HG03095 (cell line): ENCODE data around the gene SEPTIN5.

Experiments used
- ATAC-seq: cut with Tn5 transposase; IDR thresholded peaks from one replicate; pipeline ENCODE4 v1.9.1; 2021; ENCODE audit warnings: moderate library complexity; ENCODE audit not compliant: unreplicated experiment

SEPTIN5 gene

DNA sequence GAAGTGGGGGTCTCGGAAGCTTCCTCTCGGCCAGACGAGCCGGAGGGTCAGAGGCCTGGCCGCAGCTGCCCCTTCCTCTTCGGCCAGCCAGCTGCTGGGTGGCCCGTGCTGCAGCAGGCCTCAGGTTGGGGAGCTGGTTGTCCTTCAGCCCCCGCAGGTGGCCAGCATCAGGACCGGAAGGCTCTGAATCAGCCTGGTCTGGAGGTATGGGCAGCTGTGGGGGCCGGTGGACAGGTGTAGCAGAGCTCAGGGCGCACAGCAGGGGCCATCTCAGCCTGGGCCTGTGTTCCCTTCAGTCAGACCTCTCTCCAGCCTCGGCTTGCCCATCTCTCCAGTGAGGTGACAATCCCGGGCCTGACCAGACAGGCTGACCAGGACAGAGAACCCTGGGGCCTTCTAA lies 32.4 kb downstream of the SEPTIN5 start:
- no peak for ATAC-seq

DNA sequence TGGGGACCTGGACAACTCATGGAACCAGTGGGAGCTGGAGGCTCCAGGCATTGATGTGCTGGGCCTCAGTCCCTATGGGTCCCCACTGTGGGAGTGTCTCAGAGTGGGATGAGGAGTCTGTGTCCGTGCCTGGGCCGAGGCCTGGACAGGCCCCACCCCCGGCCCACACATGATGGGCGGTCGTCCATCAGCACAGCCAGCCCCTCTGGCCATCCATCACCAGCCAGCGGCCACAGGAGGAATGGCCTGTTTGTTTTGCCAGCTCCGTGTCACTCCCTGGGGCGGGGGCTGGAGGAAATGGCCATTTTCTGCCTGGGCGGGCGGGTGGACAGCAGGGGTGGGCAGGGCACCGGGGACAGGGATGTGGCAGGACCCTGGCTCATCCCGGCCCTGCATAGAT lies 33.2 kb downstream of the SEPTIN5 start:
- ATAC-seq = no peak

GRCh38 chr22:19748139-19748538 lies 33.8 kb downstream of the SEPTIN5 start:
- ATAC-seq = no peak

GRCh38 chr22:19748991-19749664 lies 34.8 kb downstream of the SEPTIN5 start:
- no peak for ATAC-seq

- no peak for ATAC-seq
Measured at GRCh38 chr22:19749876-19750275, 35.6 kb downstream of the SEPTIN5 start.

DNA sequence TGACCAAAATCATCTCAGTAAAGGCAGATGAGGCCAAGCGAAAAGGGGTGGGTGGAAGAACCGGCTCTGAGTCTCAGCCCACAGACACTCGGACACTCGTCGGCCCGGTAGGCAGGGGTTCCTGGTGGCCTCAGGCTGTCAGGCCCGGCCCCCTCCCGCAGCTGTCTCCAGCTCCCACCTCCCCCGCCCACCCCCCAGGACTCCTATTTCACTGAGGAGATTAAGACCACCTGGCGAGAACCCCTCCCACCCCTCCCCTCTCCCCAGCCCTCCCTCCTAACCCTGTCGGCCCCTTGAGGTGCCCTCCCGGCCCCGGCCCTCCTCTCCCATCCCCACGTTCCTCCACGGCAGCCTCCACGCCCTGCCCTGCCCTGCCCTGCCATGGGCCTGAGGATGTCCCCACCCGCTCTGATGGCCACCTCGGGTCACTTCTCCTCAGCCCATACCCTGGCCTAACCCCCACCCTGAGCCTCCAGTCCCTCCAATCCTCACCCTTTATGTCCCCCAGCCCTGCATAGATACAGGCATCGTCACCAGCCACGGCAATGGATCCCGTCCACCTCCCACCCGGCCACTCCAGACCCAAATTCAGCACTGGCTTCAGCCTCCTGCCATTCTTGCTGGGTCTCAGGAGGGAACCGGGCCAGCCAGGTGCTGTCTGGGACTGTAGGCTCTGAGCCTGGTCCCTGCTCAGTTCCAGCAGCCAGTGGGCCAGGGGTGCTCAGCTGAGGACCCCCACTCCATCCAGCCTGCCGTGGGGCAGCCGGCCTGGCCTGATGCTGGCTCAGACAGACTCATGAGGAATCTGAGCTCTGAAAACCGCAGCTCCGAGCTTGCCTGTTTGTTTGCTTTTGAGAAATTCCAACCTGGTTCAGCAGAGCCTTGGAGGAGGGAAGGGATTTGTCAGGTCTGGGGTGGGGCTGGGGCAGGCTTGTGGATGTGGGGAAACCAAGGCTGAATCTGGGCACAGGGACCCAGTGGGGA lies 36.5 kb downstream of the SEPTIN5 start:
- ATAC-seq = no peak

GRCh38 chr22:19751497-19752245 lies 37.4 kb downstream of the SEPTIN5 start:
- no peak for ATAC-seq

- no peak for ATAC-seq
Measured at GRCh38 chr22:19753090-19753842, 39.0 kb downstream of the SEPTIN5 start.

- no peak for ATAC-seq
Measured at GRCh38 chr22:19753996-19754700, 39.8 kb downstream of the SEPTIN5 start.

DNA sequence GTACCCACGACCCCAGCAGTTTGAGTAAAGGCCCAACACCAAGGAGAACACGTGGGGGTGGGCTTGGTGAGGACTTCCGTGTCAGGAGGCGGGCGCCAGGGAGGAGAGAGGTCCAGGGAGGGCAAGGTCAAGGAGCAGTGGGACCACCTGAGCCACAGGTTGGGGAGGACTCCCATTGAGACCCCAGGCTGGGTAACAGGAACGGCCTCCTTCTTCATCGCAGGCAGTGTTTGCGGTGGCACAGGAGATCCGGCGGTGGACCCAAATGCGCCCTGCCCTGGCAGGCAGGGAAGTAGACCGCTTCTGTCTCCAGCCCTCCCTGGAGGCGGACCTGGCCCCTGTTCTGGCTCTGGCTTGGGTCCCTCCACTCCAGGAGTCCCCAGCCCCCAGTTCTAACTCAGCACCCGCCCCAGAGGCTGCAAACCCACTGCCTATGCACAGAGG lies 40.4 kb downstream of the SEPTIN5 start:
- ATAC-seq = no peak

DNA sequence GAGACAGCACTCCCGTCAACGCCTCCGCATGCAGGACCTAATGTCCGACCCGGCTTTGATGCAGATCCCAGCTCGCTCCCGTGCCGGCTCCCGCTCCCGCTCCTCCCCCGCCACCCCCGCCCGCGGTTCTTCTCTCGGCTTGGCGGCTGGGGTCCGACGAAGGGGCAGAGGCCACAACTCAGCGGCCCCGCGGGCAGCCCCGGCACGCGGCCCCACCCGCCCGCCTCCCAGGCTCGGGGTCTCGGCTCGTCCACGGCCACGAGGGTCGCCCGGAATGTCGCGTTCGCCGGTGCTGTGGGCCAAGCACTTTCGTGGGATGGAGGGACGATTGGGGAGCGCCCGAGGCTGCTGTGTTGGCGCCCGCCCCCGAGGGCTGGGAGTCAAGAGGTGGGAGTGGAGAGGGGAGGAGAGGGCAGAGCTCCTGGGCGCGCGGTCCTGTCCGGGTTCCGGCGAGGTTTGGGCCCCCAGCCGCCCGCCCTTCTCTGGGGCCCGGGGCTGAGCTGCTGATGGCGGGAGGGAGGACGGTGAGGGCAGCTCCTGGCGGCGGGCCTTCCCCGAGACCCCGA lies 40.9 kb downstream of the SEPTIN5 start:
- no peak for ATAC-seq

DNA sequence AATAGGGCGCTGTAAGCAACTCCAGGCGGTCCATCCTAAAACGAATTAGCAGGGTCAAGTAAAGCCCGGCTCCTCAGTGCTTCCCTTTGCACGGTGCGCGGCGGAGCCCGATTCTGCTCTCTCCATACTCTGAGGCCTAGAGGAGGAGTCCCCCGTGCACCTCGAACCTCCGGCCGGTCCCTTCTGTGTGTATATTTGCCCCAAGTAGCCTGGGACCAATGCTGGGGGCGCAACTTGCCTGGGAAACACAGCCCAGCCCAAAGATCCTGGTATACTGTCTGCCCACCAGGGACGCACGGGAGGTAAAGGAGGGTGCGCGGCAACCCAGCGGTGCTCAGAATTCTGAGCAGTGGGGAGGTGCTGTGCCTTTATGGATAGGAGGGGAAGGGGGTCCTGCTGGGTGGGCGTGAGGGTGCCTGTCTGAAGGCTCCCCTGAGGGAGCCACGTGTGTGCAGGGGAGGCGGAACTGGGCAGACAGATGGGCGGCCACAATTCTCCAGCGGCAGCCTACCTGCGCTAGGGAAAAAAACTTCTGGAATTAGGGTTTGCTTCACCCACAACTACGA lies 41.5 kb downstream of the SEPTIN5 start:
- no peak for ATAC-seq

GRCh38 chr22:19756288-19757128 lies 42.2 kb downstream of the SEPTIN5 start:
- ATAC-seq = no peak

DNA sequence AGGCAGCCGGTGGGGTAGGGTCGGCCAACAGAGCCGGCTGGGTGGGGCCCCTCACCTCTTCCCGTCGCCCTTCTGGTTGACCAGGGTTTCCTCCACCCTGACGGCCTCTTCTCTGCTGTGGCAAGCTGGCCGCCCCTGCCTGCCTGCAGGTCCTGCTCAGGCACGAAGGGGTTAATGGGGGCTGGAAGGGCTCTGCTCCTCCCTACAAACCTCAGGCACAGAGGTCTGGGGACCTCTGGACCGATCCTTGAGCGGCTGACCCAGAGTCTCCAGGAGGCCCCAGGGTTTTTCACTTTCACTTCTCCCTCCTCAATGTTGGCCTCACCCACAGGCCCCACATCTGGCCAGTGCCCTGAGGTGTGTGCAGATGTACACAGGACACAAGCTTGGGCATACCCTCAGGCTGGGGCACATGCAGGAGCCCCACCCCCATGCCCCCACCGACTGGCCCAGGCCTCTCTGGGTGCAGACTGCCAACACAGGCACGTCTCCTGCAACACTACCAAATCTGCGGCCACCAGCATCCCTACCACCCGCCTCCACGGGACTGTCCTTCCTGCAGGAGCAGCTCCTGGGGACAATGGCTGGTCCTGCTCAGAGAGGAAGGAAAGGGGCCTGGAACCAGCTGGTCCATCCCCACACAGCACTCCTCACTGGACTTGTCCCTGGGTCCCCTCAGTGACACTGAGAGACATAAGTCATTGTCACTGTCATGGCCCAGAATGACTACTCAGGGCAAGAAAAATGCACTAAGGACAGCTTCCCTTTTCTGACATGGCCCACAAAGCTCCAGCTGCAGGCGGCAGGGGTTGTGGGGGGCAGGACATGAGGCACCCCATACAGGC lies 43.1 kb downstream of the SEPTIN5 start:
- no peak for ATAC-seq

DNA sequence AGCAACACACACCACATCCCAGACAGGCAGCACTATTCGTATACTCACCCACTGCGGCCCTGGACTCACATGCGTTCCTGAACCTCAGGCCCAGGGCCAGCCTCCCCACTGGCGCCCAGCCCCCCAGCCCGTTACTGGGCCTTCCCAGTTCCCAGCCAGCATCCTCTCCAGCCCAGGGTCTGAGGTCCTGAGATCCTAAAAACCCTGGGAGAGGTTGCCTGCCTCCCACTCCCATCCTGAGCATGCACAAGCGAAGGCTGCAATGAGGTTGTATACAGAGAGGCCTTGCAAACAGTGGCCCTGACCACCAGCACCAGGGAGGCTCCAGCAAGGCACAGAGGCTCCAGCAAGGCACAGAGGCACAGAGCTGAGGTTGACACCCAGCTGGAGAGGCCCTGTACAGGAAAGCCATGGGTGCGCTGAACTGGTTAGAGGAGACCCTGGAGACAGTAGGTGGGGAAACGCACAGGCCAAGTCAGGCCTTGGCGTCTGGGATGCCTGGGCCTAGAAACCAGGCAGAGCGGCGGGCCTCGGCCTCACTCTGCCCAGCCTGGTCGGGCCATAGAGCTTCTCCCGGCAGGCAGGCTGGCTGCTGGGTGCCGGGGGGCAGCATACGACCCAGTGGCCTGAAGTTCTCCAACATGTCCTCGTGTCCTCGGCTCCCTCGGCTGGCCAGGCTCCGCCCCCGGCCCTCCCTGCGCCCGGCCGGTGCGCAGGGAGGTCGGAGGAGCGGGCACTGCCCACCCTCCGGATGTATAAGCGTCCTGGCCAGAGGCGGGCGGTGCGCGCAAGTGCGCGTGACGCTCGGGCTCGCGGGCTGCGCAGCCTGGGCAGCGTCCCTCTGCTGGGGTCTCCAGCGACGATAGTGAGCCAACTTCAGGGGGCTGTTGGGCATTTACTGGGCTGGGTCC lies 43.9 kb downstream of the SEPTIN5 start:
- no peak for ATAC-seq

DNA sequence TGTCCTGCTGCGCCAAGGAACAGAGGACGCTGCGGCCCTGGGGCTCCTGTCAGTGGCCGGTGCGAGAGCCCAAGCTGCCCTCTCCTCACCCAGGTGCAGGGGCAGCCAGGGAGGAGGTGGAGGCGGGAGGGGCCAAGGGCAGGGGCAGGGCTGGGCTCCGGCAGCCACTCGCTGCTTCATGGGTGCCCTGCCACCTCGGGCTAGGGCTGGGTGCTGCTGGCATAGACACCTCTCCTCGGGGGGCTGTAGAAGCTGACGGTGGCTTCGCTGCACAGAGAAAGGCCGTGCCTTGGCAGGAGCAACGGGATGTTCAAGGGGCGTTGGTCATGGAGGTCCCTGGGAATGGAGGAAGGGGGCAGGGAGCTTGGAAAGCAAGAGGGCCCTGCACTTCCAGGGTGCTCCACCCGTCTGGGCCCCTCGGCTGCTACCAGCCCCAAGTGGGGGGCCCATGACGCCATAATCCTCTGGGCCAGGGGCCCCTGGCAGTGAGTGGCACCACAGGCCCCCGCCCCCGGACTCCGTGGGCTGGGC lies 44.7 kb downstream of the SEPTIN5 start:
- no peak for ATAC-seq
